Gastrocnemius medialis (tissue), 4 donors: ENCODE data around the gene ELF2. TPM values are rescaled to one million over a fixed set of nuclear protein-coding genes. Genes with fewer than 3 reads are reported as not detected.
"Not testable (repeated sequence)": the region's sequence is repeated elsewhere in the genome, so short reads cannot be mapped to it uniquely, and the experiment has no call there.

ENCODE experiments used
- ATAC-seq, 2 donors: fragments of 150-250 bp; one replicate each; pipeline ENCODE4 v1.9.1; 2016
- DNase-seq, 2 donors: peaks; one replicate each; pipeline ENCODE4 v3.0.0-alpha.2; 2019
- H3K27ac ChIP-seq, 4 donors: fragments of 200-600 bp; sonication (generic); 1 replicate in 1 of 4; 2 replicates in 3 of 4; pipeline ENCODE4 v1.5.1; 2016 to 2018; ENCODE audit warnings: mild to moderate bottlenecking in 2 of 4, moderate library complexity in 1 of 4
- H3K27me3 ChIP-seq, 3 donors: fragments of 200-600 bp; sonication (generic) in 2 of 3; 1 replicate in 1 of 3; 2 replicates in 2 of 3; pipeline versions ENCODE4 v1.5.1 to v1.6.0; 2016 to 2019; ENCODE audit warnings: mild to moderate bottlenecking in 1 of 3, moderate library complexity in 1 of 3
- H3K36me3 ChIP-seq, 2 donors: fragments of 200-600 bp; sonication (generic) in 1 of 2; one replicate each; pipeline ENCODE4 v1.5.1; 2017 to 2018
- H3K4me1 ChIP-seq, 2 donors: fragments of 200-600 bp; sonication (generic) in 1 of 2; one replicate each; pipeline ENCODE4 v1.5.1; 2016 to 2017; ENCODE audit warnings: mild to moderate bottlenecking in 2 of 2
- H3K4me3 ChIP-seq, 4 donors: fragments of 200-600 bp; sonication (generic) in 3 of 4; 1 replicate in 1 of 4; 2 replicates in 3 of 4; pipeline ENCODE4 v1.5.1; 2016 to 2019; ENCODE audit warnings: mild to moderate bottlenecking in 2 of 4
- H3K9me3 ChIP-seq, 3 donors: fragments of 200-600 bp; sonication (generic) in 2 of 3; 1 replicate in 1 of 3; 2 replicates in 2 of 3; pipeline ENCODE4 v1.5.1; 2016 to 2019
- CTCF ChIP-seq, 5 experiments: fragments of 450-650 bp in 3 of 5; fragments of 200-600 bp in 2 of 5; sonication (generic) in 2 of 5; IDR thresholded peaks in 4 of 5; conservative IDR thresholded peaks in 1 of 5; 1 replicate in 4 of 5; 2 replicates in 1 of 5; pipeline ENCODE4 v1.5.1; 2016 to 2019; ENCODE audit warnings: antibody characterized with exemption in 5 of 5, mild to moderate bottlenecking in 3 of 5, moderate library complexity in 3 of 5
- POLR2A ChIP-seq, 2 donors: fragments of 450-650 bp; IDR thresholded peaks; one replicate each; pipeline ENCODE4 v1.6.1; 2017; ENCODE audit warnings: antibody characterized with exemption in 2 of 2, mild to moderate bottlenecking in 2 of 2, moderate library complexity in 2 of 2
- in situ Hi-C, 4 donors: fragments of 200-750 bp; cut with MboI; loops; one replicate each; pipeline versions ENCODE4 v1.15.0 to v1.8.0; 2017; ENCODE audit warnings: low sequenced_read_pairs in 4 of 4
- intact Hi-C: fragments of 100-400 bp; cut with DNase I; formaldehyde crosslinking; loops from one replicate; pipeline ENCODE4 v1.15.1; 2023; ENCODE audit warnings: low total_unique reads
- total RNA-seq, 4 donors: library from RNA; depleted of rRNA; stranded (reverse); fragments of >200 nt; gene quantifications; one replicate each; pipeline versions ENCODE4 v1.1.0 to v1.2.3, GENCODE V29; 2016

The ELF2 gene
- total RNA-seq, 4 donors from 2014 or later = 22.1 to 41.4 (median 29.7) TPM

DNA sequence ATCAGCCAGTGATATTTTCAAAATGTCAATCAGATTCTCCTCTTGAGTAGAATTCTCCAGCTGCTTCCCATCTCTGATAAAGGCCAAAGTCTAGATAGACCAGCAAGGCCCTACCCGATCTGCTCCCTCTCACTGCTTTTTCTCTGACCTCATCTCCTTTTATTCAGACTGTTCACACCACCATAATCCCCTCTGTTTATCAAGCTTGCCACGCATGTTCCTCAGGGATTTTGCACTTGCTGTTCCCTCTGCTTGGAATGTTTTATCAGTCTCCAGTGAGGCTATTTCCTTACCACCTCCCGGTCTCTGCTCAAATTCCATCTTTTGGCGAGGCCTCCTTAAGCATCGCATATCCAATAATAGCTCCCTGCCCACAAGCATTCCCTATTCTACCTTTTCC, 141.4 kb downstream of the ELF2 start:
- no peaks in the 10 kb centered on the region for H3K9me3 ChIP-seq
- peak overlapping the region in 3 of 4 donors; percentile 5 to 47 (median 40) for H3K27ac ChIP-seq
- in situ Hi-C loops = loop anchor here (10.0 to 25.0 kb wide), 7 partner anchors 49 to 627 kb away; partner anchors contain the start of gene MGST2 (in 1 of the 4)
- ATAC-seq = no peak
- peaks cover 0 to 13% of the 10 kb centered on the region in 2 donors for H3K4me1 ChIP-seq
- intact Hi-C loops = no loop called here
- no peak overlapping the region for H3K4me3 ChIP-seq
- H3K36me3 ChIP-seq = no peaks in the 10 kb centered on the region
- no peak for TF ChIP-seq CTCF (IDR thresholded peaks at IDR 0.05 in 4 of 5, conservative IDR thresholded peaks at IDR 0.05 in 1 of 5)
- TF ChIP-seq POLR2A (IDR thresholded peaks at IDR 0.05) = no peak
- DNase-seq = no peak
- H3K27me3 ChIP-seq = no peaks in the 10 kb centered on the region

GRCh38 chr4:139030614-139031235, 146.3 kb downstream of the ELF2 start:
- ATAC-seq (peak; percentile 45 to 65), DNase-seq (peak; percentile 59 to 75)
- H3K9me3 ChIP-seq = no peaks in the 10 kb centered on the region
- intact Hi-C loops = loop anchor here (1.0 to 2.0 kb wide), 3 partner anchors 52 to 265 kb away; no protein-coding TSS in a partner anchor
- in situ Hi-C loops = loop anchor here (5.0 to 25.0 kb wide), 9 partner anchors 54 to 632 kb away; partner anchors contain the start of gene MGST2 (in 1 of the 4)
- H3K36me3 ChIP-seq = no peaks in the 10 kb centered on the region
- H3K27me3 ChIP-seq = no peaks in the 10 kb centered on the region
- TF ChIP-seq CTCF (IDR thresholded peaks at IDR 0.05 in 4 of 5, conservative IDR thresholded peaks at IDR 0.05 in 1 of 5) (peak; percentile 82 to 90 (median 86)), POLR2A (IDR thresholded peaks at IDR 0.05) (no peak)
- no peak overlapping the region for H3K4me3 ChIP-seq
- H3K4me1 ChIP-seq = peaks cover 22 to 43% of the 10 kb centered on the region in 2 donors
- peak overlapping the region; percentile 88 to 92 (median 90) for H3K27ac ChIP-seq

GRCh38 chr4:139029866-139030363, 147.1 kb downstream of the ELF2 start:
- Histone ChIP-seq H3K4me1 (peaks cover 22 to 48% of the 10 kb centered on the region in 2 donors), H3K27ac (peak overlapping the region; percentile 88 to 92 (median 90))
- not testable (repeated sequence) for H3K27me3 ChIP-seq, H3K4me3 ChIP-seq, ATAC-seq, H3K36me3 ChIP-seq, DNase-seq, H3K9me3 ChIP-seq
- in situ Hi-C loops (loop anchor here (5.0 to 25.0 kb wide), 10 partner anchors 55 to 632 kb away; partner anchors contain the start of gene MGST2 (in 1 of the 4)), intact Hi-C loops (loop anchor here (1.0 to 5.0 kb wide), 5 partner anchors 53 to 422 kb away; partner anchors contain the start of genes ELF2 and RAB33B)

- peak; percentile 85 to 97 for DNase-seq
- peak; percentile 54 to 73 for TF ChIP-seq POLR2A (IDR thresholded peaks at IDR 0.05)
- TF ChIP-seq CTCF (IDR thresholded peaks at IDR 0.05 in 4 of 5, conservative IDR thresholded peaks at IDR 0.05 in 1 of 5) = no peak
- Histone ChIP-seq H3K36me3 (no peaks in the 10 kb centered on the region), H3K27me3 (no peaks in the 10 kb centered on the region), H3K27ac (peak overlapping the region; percentile 88 to 92 (median 90)), H3K4me1 (peaks cover 22 to 40% of the 10 kb centered on the region in 2 donors), H3K4me3 (no peak overlapping the region), H3K9me3 (no peaks in the 10 kb centered on the region)
- peak; percentile 92 to 95 for ATAC-seq
- in situ Hi-C loops = loop anchor here in 3 of 4 donors (5.0 to 25.0 kb wide), 7 partner anchors 134 to 634 kb away; partner anchors contain the start of gene MGST2 (in 1 of the 3)
- intact Hi-C loops = loop anchor here (5.0 kb wide), 1 partner anchor 424 kb away; the partner anchor contains the start of gene RAB33B
These were observed 148.8 kb downstream of the ELF2 start for GRCh38 chr4:139028191-139028661.

DNA sequence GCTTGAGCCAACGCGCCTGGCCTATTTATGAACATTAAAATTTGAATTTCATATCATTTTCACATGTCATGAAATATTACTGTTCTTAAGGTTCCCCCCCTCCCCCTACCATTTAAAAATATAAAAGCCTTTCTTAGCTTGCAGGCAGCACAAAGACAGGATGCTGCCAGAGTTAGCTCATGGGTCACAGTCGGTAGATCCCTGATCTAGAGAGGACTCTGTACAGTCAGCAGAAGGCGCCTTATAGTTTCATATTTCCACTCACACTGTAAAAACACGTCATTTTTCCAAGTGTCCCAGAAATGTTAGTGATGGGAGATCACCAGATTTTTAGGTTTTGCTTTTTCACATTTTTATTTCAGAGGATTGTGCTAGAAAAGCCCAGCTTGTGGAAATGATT, 149.2 kb downstream of the ELF2 start:
- Histone ChIP-seq H3K27me3 (no peaks in the 10 kb centered on the region), H3K4me3 (no peak overlapping the region), H3K9me3 (no peaks in the 10 kb centered on the region), H3K27ac (peak overlapping the region; percentile 88 to 92 (median 90)), H3K4me1 (peaks cover 22 to 40% of the 10 kb centered on the region in 2 donors), H3K36me3 (no peaks in the 10 kb centered on the region)
- TF ChIP-seq CTCF (IDR thresholded peaks at IDR 0.05 in 4 of 5, conservative IDR thresholded peaks at IDR 0.05 in 1 of 5) = no peak
- TF ChIP-seq POLR2A (IDR thresholded peaks at IDR 0.05) = no peak
- intact Hi-C loops = loop anchor here (5.0 kb wide), 1 partner anchor 425 kb away; the partner anchor contains the start of gene RAB33B
- ATAC-seq = peak; percentile 42 to 55
- in situ Hi-C loops = loop anchor here in 3 of 4 donors (5.0 to 25.0 kb wide), 7 partner anchors 135 to 635 kb away; partner anchors contain the start of gene MGST2 (in 1 of the 3)
- no peak for DNase-seq
